Measurements from ENCODE around the gene TNRC18. TPM values are rescaled to one million over a fixed set of nuclear protein-coding genes. Genes with fewer than 3 reads are reported as not detected.

Gene TNRC18
- total and polyA plus RNA-seq, 9 of the 15 experiments (the other 6 are each of a cell fraction or from before 2014, with no cell fraction given): 0.03 to 43.2 (median 18.0) TPM

DNA sequence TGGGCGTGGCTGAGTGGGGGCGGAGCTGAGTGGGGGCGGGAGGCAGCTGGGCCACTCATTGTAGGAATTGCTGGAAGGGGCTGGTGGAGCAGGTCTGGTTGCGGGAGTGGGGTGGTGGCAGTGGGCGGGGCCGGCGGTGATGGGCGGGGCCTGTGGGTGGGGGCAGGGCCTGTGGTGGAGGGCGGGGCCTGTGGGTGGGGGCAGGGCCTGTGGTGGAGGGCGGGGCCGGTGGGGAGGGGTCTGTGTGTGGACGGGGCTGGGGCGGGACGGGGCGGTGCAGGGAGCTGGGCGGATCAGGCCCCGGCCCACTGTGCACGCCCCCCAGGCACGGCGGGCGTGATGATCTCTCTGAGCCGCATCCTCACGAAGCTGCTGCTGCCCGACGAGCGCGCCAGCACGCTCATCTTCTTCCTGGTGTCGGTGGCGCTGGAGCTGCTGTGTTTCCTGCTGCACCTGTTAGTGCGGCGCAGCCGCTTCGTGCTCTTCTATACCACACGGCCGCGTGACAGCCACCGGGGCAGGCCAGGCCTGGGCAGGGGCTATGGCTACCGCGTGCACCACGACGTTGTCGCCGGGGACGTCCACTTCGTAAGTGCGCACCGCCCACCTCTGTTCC lies 126.9 kb downstream of the TNRC18 start (continued):
- TF ChIP-seq, protein P1, sequence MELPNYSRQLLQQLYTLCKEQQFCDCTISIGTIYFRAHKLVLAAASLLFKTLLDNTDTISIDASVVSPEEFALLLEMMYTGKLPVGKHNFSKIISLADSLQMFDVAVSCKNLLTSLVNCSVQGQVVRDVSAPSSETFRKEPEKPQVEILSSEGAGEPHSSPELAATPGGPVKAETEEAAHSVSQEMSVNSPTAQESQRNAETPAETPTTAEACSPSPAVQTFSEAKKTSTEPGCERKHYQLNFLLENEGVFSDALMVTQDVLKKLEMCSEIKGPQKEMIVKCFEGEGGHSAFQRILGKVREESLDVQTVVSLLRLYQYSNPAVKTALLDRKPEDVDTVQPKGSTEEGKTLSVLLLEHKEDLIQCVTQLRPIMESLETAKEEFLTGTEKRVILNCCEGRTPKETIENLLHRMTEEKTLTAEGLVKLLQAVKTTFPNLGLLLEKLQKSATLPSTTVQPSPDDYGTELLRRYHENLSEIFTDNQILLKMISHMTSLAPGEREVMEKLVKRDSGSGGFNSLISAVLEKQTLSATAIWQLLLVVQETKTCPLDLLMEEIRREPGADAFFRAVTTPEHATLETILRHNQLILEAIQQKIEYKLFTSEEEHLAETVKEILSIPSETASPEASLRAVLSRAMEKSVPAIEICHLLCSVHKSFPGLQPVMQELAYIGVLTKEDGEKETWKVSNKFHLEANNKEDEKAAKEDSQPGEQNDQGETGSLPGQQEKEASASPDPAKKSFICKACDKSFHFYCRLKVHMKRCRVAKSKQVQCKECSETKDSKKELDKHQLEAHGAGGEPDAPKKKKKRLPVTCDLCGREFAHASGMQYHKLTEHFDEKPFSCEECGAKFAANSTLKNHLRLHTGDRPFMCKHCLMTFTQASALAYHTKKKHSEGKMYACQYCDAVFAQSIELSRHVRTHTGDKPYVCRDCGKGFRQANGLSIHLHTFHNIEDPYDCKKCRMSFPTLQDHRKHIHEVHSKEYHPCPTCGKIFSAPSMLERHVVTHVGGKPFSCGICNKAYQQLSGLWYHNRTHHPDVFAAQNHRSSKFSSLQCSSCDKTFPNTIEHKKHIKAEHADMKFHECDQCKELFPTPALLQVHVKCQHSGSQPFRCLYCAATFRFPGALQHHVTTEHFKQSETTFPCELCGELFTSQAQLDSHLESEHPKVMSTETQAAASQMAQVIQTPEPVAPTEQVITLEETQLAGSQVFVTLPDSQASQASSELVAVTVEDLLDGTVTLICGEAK (IDR thresholded peaks at IDR 0.05): no peak
- TF ChIP-seq, protein P1 (CRISPR knock-in tag; IDR thresholded peaks at IDR 0.05): no peak
- TF ChIP-seq, protein P2, sequence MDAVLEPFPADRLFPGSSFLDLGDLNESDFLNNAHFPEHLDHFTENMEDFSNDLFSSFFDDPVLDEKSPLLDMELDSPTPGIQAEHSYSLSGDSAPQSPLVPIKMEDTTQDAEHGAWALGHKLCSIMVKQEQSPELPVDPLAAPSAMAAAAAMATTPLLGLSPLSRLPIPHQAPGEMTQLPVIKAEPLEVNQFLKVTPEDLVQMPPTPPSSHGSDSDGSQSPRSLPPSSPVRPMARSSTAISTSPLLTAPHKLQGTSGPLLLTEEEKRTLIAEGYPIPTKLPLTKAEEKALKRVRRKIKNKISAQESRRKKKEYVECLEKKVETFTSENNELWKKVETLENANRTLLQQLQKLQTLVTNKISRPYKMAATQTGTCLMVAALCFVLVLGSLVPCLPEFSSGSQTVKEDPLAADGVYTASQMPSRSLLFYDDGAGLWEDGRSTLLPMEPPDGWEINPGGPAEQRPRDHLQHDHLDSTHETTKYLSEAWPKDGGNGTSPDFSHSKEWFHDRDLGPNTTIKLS (IDR thresholded peaks at IDR 0.05; ENCODE audit: borderline replicate concordance, low read depth): no peak
- TF ChIP-seq ZNF644 (tag; IDR thresholded peaks at IDR 0.05; ENCODE audit: low read depth) (no peak), NRF1 (conservative IDR thresholded peaks at IDR 0.05 in 1 of 2, IDR thresholded peaks at IDR 0.05 in 1 of 2) (peak in 1 of 2 experiments; percentile 40; a peak in 1 of 4 replicates), POLR3G (IDR thresholded peaks at IDR 0.05; ENCODE audit: extremely low read depth, insufficient read length, insufficient replicate concordance) (no peak)
- TF ChIP-seq, protein P3, sequence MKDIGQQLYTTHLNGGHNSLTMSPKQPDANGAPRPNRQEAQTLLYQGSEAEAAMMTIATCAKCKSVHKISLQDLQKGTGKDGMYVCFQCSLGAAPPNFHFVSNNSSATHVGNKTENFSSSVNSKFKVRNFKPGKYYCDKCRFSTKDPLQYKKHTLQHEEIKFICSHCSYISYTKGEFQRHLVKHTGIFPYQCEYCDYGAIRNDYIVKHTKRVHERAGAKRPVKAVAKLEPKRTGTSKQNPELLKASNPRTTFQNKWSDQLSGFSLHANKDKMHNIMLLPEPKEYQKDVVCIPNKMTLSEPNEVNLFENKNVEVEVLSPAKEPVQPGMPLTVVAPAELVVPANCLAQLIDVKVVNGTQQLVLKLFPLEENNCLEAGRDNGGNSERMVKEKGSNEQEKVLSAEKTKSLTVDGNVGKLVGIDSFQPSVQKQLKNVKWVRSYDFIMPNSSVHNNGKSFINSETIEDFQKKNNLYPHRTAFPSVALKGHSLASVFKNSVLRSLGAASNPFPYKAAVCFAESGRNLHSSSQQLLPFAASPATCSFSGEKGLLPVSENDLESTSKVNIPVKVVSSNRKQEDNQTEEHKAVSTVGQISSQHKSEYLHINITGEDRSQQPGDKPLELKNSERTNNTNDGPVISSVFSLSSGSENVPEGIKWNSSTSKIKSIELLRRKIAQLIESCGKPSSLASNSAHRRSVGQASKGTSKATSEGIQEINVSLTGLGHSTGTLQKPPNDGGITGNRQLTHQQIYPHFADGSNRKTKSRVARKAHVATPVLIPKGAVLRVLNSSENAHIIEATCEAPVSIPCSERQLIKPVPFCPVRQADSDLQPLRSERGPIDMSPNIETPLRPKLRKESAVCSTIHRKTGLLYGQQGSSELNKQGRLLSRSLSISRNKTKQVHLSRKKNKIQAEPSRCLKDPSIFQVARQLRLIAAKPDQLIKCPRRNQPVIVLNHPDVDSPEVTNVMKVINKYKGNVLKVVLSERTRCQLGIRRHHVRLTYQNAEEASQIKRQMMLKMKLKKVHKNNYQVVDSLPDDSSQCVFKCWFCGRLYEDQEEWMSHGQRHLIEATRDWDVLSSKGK (CRISPR knock-in tag; IDR thresholded peaks at IDR 0.05): no peak
- TF ChIP-seq, protein P4, sequence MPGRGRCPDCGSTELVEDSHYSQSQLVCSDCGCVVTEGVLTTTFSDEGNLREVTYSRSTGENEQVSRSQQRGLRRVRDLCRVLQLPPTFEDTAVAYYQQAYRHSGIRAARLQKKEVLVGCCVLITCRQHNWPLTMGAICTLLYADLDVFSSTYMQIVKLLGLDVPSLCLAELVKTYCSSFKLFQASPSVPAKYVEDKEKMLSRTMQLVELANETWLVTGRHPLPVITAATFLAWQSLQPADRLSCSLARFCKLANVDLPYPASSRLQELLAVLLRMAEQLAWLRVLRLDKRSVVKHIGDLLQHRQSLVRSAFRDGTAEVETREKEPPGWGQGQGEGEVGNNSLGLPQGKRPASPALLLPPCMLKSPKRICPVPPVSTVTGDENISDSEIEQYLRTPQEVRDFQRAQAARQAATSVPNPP (IDR thresholded peaks at IDR 0.05; ENCODE audit: borderline replicate concordance, insufficient read depth, insufficient read length): no peak
